Ecto neural progenitor cell (in vitro differentiated cells): ENCODE measurements around the gene UNC93B1.

ENCODE experiments used
- DNase-seq: peaks from one replicate; pipeline ENCODE4 v3.0.0-alpha.2; 2018; ENCODE audit warnings: low spot score

Gene UNC93B1

GRCh38 chr11:68040101-68040956 lies 36.4 kb upstream of the UNC93B1 start:
- no peak for DNase-seq

- DNase-seq: no peak
Measured at GRCh38 chr11:68039526-68040086, 35.7 kb upstream of the UNC93B1 start.

GRCh38 chr11:68038718-68039525 lies 35.0 kb upstream of the UNC93B1 start, which contains the start of gene TCIRG1:
Gene TCIRG1 (plus strand): TSS chr11:68039025. CDS start chr11:68041272, 2,247 bp downstream.
- peak; percentile 77 for DNase-seq

GRCh38 chr11:68038226-68038717 lies 34.4 kb upstream of the UNC93B1 start:
- peak; percentile 59 for DNase-seq

GRCh38 chr11:68037411-68038225 lies 33.7 kb upstream of the UNC93B1 start:
- no peak for DNase-seq

GRCh38 chr11:68036717-68037239 lies 32.9 kb upstream of the UNC93B1 start:
- DNase-seq: no peak

GRCh38 chr11:68036141-68036716 lies 32.3 kb upstream of the UNC93B1 start:
- DNase-seq: no peak

- no peak for DNase-seq
Measured at GRCh38 chr11:68035266-68035876, 31.5 kb upstream of the UNC93B1 start.

GRCh38 chr11:68033708-68034045 lies 29.8 kb upstream of the UNC93B1 start:
- no peak for DNase-seq

- DNase-seq: no peak
Measured at GRCh38 chr11:68032997-68033707, 29.3 kb upstream of the UNC93B1 start.

GRCh38 chr11:68032003-68032402 lies 28.1 kb upstream of the UNC93B1 start:
- no peak for DNase-seq

GRCh38 chr11:68031144-68031464 lies 27.2 kb upstream of the UNC93B1 start:
- DNase-seq: no peak

GRCh38 chr11:68030318-68031143 lies 26.6 kb upstream of the UNC93B1 start, which contains the start of gene NDUFS8:
Gene NDUFS8 (plus strand): TSS chr11:68030681. CDS start chr11:68032152, 1,471 bp downstream.
- peak; percentile 97 for DNase-seq

GRCh38 chr11:68028802-68029545 lies 25.1 kb upstream of the UNC93B1 start:
- DNase-seq: no peak

GRCh38 chr11:68027667-68028066 lies 23.8 kb upstream of the UNC93B1 start:
- no peak for DNase-seq

GRCh38 chr11:68026391-68027105 lies 22.7 kb upstream of the UNC93B1 start:
- DNase-seq: no peak

- DNase-seq: no peak
Measured at GRCh38 chr11:68025047-68025446, 21.1 kb upstream of the UNC93B1 start.

- no peak for DNase-seq
Measured at GRCh38 chr11:68024508-68024907, 20.6 kb upstream of the UNC93B1 start.
